ENCODE measurements around the gene ARRB1. TPM values are rescaled to one million over a fixed set of nuclear protein-coding genes. Genes with fewer than 3 reads are reported as not detected.
A peak's percentile ranks its signal among the peaks of the same experiment; 100 is the strongest.

ARRB1 gene
- total and polyA plus RNA-seq, 3 experiments from 2014 or later, result 5.5 to 10.6 (median 9.9) TPM

DNA sequence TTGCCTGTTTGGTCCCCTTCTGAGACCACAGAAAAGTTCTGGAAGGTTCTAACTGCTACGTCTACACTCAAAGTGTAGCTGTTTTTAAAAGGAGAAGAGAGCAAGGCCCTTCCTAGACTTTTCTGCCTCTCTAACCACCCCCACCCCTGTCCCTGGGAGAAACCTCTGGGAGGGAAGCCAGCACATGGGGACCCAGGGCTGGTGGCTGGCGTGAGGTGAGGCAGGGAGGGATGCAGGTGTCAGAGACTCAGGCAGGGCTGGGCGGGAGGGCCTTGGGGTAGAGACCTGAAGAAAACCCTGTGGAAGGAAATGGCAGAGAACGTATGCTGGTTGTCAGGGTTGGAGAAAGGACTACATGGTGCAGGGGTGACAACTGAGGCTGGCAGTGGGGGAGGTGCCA lies 26.7 kb downstream of the ARRB1 start:
- H3K4me1 ChIP-seq (ENCODE audit: insufficient read depth, low read length), result peaks cover 39% of the 10 kb centered on the region
- no peaks in the 10 kb centered on the region for H3K27me3 Mint-ChIP-seq
- POLR2A ChIA-PET, result no interaction called here

DNA sequence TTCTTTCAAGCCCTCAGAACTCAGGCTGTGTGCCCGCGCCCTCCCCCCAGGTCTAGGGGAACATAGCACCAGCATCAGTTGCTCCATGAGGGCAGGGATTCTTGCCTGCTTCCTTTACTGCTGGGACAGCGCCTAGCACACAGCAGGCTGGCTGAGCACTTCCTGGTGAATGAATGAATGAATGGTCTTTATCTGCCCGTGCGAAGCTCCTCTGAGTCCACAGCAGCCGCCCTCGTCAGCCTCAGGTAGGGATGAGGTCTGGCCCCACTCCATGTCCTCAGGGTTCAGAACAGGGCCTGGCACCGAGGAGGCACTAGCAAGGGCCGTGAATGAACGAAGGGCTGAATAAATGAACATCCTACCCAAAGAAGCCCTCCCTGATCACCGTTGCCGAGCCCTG lies 27.3 kb downstream of the ARRB1 start:
- no peaks in the 10 kb centered on the region for H3K27me3 ChIP-seq (ENCODE audit: insufficient read depth, low read length, poor library complexity, severe bottlenecking)
- no peaks in the 10 kb centered on the region for H3K36me3 ChIP-seq (ENCODE audit: insufficient read depth, low read length)
- POLR2A ChIA-PET, result no interaction called here
- Mint-ChIP-seq H3K27me3 (no peaks in the 10 kb centered on the region), H3K9me3 (no peaks in the 10 kb centered on the region), H3K27ac (no peak overlapping the region), H3K36me3 (peaks cover 0 to 11% (median 2%) of the 10 kb centered on the region in 3 donors), H3K4me3 (no peak overlapping the region), H3K4me1 (peaks cover 28 to 38% (median 37%) of the 10 kb centered on the region in 3 donors)
- no peak overlapping the region for H3K4me3 ChIP-seq (ENCODE audit: low read length)
- CTCF ChIA-PET, result no interaction called here
- H3K27ac ChIP-seq (ENCODE audit: low read depth, low read length), result no peak overlapping the region
- DNase-seq, result no peak
- peaks cover 33% of the 10 kb centered on the region for H3K4me1 ChIP-seq (ENCODE audit: insufficient read depth, low read length)
- no peaks in the 10 kb centered on the region for H3K9me3 ChIP-seq (ENCODE audit: low read length)

More for the DNA sequence above, 26.7 kb downstream of the ARRB1 start:
- H3K4me3 Mint-ChIP-seq, result no peak overlapping the region
- Histone ChIP-seq H3K36me3 (ENCODE audit: insufficient read depth, low read length) (no peaks in the 10 kb centered on the region), H3K9me3 (ENCODE audit: low read length) (no peaks in the 10 kb centered on the region), H3K4me3 (ENCODE audit: low read length) (no peak overlapping the region), H3K27ac (ENCODE audit: low read depth, low read length) (no peak overlapping the region), H3K27me3 (ENCODE audit: insufficient read depth, low read length, poor library complexity, severe bottlenecking) (no peaks in the 10 kb centered on the region)
- peak overlapping the region in 1 of 8 donors; percentile 77 for H3K27ac Mint-ChIP-seq
- no peak for DNase-seq
- CTCF ChIA-PET, result no interaction called here
- peaks cover 0 to 11% (median 2%) of the 10 kb centered on the region in 3 donors for H3K36me3 Mint-ChIP-seq
- peaks cover 31 to 44% (median 42%) of the 10 kb centered on the region in 3 donors for H3K4me1 Mint-ChIP-seq
- no peaks in the 10 kb centered on the region for H3K9me3 Mint-ChIP-seq

DNA sequence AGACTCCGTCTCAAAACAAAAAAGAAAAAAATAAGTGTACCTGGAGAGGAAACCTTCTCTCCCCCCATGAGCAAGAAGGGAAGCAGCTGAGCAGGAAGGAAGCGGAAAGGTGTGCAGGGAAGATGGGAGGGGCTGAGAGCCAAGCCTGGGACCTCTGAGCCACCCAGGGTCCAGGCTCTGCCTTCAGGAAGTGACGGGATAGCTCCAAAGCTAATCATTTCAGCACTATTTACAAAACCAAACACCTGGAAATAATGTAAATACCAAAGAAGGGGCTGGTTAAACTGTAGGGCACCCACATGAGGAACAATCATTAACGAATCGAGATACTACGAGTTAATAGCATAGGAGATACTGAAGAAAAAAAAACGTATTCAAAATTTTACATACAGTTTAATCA lies 27.9 kb downstream of the ARRB1 start:
- Mint-ChIP-seq H3K27me3 (no peaks in the 10 kb centered on the region), H3K4me1 (peaks cover 24 to 33% (median 31%) of the 10 kb centered on the region in 3 donors), H3K9me3 (no peaks in the 10 kb centered on the region), H3K4me3 (no peak overlapping the region), H3K36me3 (peaks cover 0 to 11% (median 2%) of the 10 kb centered on the region in 3 donors), H3K27ac (peak overlapping the region in 1 of 8 donors; percentile 58)
- ChIA-PET CTCF (no interaction called here), POLR2A (no interaction called here)
- Histone ChIP-seq H3K27ac (ENCODE audit: low read depth, low read length) (no peak overlapping the region), H3K4me3 (ENCODE audit: low read length) (no peak overlapping the region), H3K36me3 (ENCODE audit: insufficient read depth, low read length) (no peaks in the 10 kb centered on the region), H3K27me3 (ENCODE audit: insufficient read depth, low read length, poor library complexity, severe bottlenecking) (no peaks in the 10 kb centered on the region), H3K4me1 (ENCODE audit: insufficient read depth, low read length) (peaks cover 27% of the 10 kb centered on the region), H3K9me3 (ENCODE audit: low read length) (no peaks in the 10 kb centered on the region)
- DNase-seq, result no peak

DNA sequence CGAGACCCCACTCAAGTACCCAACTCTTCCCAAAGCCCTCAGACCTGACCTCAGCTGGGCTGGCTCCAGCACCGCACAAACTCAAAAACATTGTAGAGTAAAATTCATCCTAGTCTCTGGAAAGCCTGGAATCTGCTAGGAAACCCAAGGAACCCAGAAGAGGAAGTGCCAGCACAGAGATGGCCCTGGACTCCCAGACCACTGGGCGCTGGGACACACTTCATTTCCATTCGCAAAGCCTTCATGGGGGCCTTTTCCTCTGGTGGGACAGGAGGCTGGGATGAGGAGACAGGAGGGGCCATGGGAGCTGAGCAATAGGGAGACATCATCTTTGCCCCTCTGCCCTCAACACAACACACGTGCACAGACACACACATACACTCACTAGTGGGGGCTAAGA lies 30.8 kb downstream of the ARRB1 start:
- ChIA-PET POLR2A (no interaction called here), CTCF (interaction anchor here (1.1 kb wide), 1 partner anchor 41 kb away, joined by 3 read pairs; no protein-coding TSS in a partner anchor)
- no peak for DNase-seq
- peaks cover 9 to 19% (median 16%) of the 10 kb centered on the region in 3 donors for H3K4me1 Mint-ChIP-seq
- H3K27me3 Mint-ChIP-seq, result no peaks in the 10 kb centered on the region
- no peak overlapping the region for H3K4me3 Mint-ChIP-seq
- H3K4me3 ChIP-seq (ENCODE audit: low read length), result no peak overlapping the region
- no peak overlapping the region for H3K27ac Mint-ChIP-seq
- no peak overlapping the region for H3K27ac ChIP-seq (ENCODE audit: low read depth, low read length)
- peaks cover 0 to 11% (median 2%) of the 10 kb centered on the region in 3 donors for H3K36me3 Mint-ChIP-seq
- H3K27me3 ChIP-seq (ENCODE audit: insufficient read depth, low read length, poor library complexity, severe bottlenecking), result no peaks in the 10 kb centered on the region
- H3K9me3 ChIP-seq (ENCODE audit: low read length), result no peaks in the 10 kb centered on the region
- H3K4me1 ChIP-seq (ENCODE audit: insufficient read depth, low read length), result peaks cover 12% of the 10 kb centered on the region
- no peaks in the 10 kb centered on the region for H3K36me3 ChIP-seq (ENCODE audit: insufficient read depth, low read length)
- no peaks in the 10 kb centered on the region for H3K9me3 Mint-ChIP-seq

DNA sequence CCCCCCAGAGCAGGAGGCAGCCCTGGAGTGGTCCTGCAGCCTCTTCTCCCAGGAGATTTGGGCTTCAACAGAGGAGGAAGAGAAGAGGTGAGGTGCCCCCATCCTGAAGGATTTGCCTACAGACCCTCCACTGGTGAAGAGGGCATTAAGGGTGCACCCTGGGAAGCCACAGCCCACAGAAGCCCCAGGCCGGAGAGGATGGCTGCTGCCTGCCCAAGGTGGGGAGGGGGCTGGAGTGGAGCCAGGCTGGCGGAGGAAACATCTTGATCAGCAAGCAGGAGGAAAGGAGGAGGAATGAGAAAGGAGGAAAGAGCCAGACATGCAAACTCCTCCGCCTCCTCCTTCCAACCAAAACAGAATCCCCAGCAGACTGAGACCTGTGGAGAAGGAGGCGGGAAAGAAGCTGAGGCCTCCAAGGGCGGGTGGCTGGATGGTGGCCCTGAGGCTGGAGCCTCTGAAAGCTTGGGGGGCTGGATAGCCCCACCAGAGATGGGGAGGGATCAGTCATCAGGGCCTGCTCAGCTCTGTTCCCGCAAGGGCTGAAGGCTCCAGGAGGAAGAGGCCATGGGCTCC lies 31.3 kb downstream of the ARRB1 start:
- no peaks in the 10 kb centered on the region for H3K36me3 ChIP-seq (ENCODE audit: insufficient read depth, low read length)
- H3K27me3 Mint-ChIP-seq, result no peaks in the 10 kb centered on the region
- no peaks in the 10 kb centered on the region for H3K9me3 ChIP-seq (ENCODE audit: low read length)
- H3K4me1 ChIP-seq (ENCODE audit: insufficient read depth, low read length), result peaks cover 15% of the 10 kb centered on the region
- no peak overlapping the region for H3K4me3 ChIP-seq (ENCODE audit: low read length)
- H3K4me1 Mint-ChIP-seq, result peaks cover 12 to 23% (median 16%) of the 10 kb centered on the region in 3 donors
- ChIA-PET CTCF (interaction anchor here (1.1 kb wide), 1 partner anchor 40 kb away, joined by 3 read pairs; no protein-coding TSS in a partner anchor), POLR2A (no interaction called here)
- no peaks in the 10 kb centered on the region for H3K9me3 Mint-ChIP-seq
- no peak overlapping the region for H3K4me3 Mint-ChIP-seq
- H3K27ac Mint-ChIP-seq, result no peak overlapping the region
- no peak overlapping the region for H3K27ac ChIP-seq (ENCODE audit: low read depth, low read length)
- peaks cover 0 to 11% (median 2%) of the 10 kb centered on the region in 3 donors for H3K36me3 Mint-ChIP-seq
- no peaks in the 10 kb centered on the region for H3K27me3 ChIP-seq (ENCODE audit: insufficient read depth, low read length, poor library complexity, severe bottlenecking)
- DNase-seq, result no peak

DNA sequence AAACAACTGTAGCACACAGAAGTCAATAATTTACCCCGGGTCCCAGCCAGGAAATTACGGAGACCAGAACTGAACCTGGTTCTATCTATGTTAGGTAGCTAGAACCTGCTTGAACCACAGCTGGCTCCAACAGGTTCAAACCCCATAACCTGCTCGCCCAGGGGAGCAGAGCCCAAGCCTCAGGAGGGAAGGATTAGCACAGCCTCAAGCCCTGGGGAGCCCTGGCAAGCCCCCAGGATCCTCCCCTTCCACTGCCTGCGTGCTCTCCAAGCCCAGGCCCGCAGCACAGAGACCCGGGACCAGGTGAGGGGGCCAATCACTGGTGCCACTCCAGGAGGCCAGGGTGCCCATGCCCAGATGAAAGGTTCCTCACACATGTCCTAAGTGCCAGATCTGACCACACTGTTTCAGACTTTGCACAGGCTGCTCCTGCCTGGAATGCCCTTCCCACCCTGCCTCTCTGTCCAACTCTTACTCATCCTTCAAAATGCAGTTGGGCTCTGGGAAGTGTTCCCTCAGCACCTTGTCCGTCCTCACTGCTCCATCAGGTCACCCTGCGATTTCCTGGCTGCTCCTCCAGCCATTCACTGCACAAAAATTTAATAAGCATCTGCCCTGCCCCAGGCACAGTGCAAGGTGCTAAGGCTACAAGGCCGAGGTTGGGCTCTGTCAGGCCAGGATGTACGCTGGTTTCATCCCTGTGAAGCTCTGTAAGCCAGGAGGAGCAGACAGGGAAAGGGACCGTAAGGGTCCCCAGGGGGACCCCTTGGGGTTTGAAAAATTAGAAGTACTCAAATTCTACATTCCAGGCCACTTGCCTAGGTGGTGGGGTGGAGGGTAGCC lies 32.2 kb downstream of the ARRB1 start:
- H3K4me3 Mint-ChIP-seq, result no peak overlapping the region
- CTCF ChIA-PET, result no interaction called here
- no peak overlapping the region for H3K27ac ChIP-seq (ENCODE audit: low read depth, low read length)

DNA sequence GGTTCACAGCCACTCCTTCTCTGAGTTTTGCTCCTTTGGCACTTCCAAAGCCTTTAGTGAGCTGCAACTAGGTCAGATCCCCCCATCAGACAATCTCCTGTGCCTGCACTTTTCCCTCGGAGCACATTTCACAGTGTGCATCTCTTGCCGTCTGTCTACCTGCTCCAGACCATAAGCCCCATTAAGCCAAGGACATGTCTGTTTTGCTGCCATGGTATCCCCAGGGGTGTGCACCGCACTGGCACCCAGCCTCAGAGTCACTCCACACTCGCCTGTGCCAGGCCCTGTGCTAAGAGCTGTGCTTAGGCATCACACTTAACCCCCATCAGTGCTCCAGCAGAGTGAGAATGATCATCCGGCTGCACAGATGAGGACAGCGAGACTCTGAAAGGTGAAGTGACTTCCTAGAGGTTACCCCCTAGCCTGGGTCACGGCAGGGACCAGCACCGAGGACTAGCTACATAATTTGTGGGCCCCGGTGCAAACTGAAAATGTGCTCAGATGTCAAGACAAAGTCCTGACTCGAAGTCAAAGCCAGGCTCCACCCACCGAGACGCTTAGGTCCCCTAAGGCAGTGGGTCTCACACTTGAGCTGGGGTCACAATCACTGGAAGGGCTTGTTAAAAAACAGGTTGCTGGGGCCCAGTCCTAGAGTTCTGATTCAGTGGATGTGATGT lies 33.9 kb downstream of the ARRB1 start:
- Mint-ChIP-seq H3K27me3 (no peaks in the 10 kb centered on the region), H3K4me3 (no peak overlapping the region), H3K36me3 (peaks cover 0 to 2% (median 2%) of the 10 kb centered on the region in 3 donors), H3K9me3 (no peaks in the 10 kb centered on the region), H3K27ac (peak overlapping the region in 1 of 8 donors; percentile 8), H3K4me1 (peaks cover 3 to 15% (median 13%) of the 10 kb centered on the region in 3 donors)
- no peaks in the 10 kb centered on the region for H3K9me3 ChIP-seq (ENCODE audit: low read length)
- H3K36me3 ChIP-seq (ENCODE audit: insufficient read depth, low read length), result no peaks in the 10 kb centered on the region
- H3K4me1 ChIP-seq (ENCODE audit: insufficient read depth, low read length), result peaks cover 9% of the 10 kb centered on the region
- H3K4me3 ChIP-seq (ENCODE audit: low read length), result no peak overlapping the region
- ChIA-PET POLR2A (interaction anchor here (0.6 kb wide), 1 partner anchor 247 kb away, joined by 6 read pairs; no protein-coding TSS in a partner anchor), CTCF (interaction anchor here (1.4 kb wide), 1 partner anchor 38 kb away, joined by 5 read pairs; no protein-coding TSS in a partner anchor)
- DNase-seq, result no peak
- no peak overlapping the region for H3K27ac ChIP-seq (ENCODE audit: low read depth, low read length)
- H3K27me3 ChIP-seq (ENCODE audit: insufficient read depth, low read length, poor library complexity, severe bottlenecking), result no peaks in the 10 kb centered on the region

More for the DNA sequence above, 32.2 kb downstream of the ARRB1 start:
- Mint-ChIP-seq H3K27ac (peak overlapping the region in 1 of 8 donors; percentile 50), H3K27me3 (no peaks in the 10 kb centered on the region), H3K36me3 (peaks cover 0 to 9% (median 2%) of the 10 kb centered on the region in 3 donors), H3K9me3 (no peaks in the 10 kb centered on the region), H3K4me1 (peaks cover 12 to 23% (median 15%) of the 10 kb centered on the region in 3 donors)
- Histone ChIP-seq H3K9me3 (ENCODE audit: low read length) (no peaks in the 10 kb centered on the region), H3K27me3 (ENCODE audit: insufficient read depth, low read length, poor library complexity, severe bottlenecking) (no peaks in the 10 kb centered on the region), H3K4me3 (ENCODE audit: low read length) (no peak overlapping the region), H3K36me3 (ENCODE audit: insufficient read depth, low read length) (no peaks in the 10 kb centered on the region), H3K4me1 (ENCODE audit: insufficient read depth, low read length) (peaks cover 16% of the 10 kb centered on the region)
- DNase-seq, result no peak
- POLR2A ChIA-PET, result no interaction called here
